ENCODE data around the gene ATXN10.

- TF ChIP-seq, protein P1, sequence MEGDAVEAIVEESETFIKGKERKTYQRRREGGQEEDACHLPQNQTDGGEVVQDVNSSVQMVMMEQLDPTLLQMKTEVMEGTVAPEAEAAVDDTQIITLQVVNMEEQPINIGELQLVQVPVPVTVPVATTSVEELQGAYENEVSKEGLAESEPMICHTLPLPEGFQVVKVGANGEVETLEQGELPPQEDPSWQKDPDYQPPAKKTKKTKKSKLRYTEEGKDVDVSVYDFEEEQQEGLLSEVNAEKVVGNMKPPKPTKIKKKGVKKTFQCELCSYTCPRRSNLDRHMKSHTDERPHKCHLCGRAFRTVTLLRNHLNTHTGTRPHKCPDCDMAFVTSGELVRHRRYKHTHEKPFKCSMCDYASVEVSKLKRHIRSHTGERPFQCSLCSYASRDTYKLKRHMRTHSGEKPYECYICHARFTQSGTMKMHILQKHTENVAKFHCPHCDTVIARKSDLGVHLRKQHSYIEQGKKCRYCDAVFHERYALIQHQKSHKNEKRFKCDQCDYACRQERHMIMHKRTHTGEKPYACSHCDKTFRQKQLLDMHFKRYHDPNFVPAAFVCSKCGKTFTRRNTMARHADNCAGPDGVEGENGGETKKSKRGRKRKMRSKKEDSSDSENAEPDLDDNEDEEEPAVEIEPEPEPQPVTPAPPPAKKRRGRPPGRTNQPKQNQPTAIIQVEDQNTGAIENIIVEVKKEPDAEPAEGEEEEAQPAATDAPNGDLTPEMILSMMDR (IDR thresholded peaks at IDR 0.05), result no peak
- no peak for TF ChIP-seq EZH2 (IDR thresholded peaks at IDR 0.05; ENCODE audit: borderline replicate concordance, insufficient read depth, low read depth, low read length, poor library complexity, severe bottlenecking)
These were observed 111.4 kb downstream of the ATXN10 start for GRCh38 chr22:45783021-45783420.
